Activated naive CD4-positive, alpha-beta T cell treated with anti-CD3 and anti-CD28 coated beads, Interleukin-2, amount 50 U/mL, for 16 hours (primary cell): ENCODE measurements around the gene SYNGR4.

ENCODE experiments used
- DNase-seq: peaks from one replicate; pipeline ENCODE4 v3.0.0-alpha.2; 2020

SYNGR4 gene

DNA sequence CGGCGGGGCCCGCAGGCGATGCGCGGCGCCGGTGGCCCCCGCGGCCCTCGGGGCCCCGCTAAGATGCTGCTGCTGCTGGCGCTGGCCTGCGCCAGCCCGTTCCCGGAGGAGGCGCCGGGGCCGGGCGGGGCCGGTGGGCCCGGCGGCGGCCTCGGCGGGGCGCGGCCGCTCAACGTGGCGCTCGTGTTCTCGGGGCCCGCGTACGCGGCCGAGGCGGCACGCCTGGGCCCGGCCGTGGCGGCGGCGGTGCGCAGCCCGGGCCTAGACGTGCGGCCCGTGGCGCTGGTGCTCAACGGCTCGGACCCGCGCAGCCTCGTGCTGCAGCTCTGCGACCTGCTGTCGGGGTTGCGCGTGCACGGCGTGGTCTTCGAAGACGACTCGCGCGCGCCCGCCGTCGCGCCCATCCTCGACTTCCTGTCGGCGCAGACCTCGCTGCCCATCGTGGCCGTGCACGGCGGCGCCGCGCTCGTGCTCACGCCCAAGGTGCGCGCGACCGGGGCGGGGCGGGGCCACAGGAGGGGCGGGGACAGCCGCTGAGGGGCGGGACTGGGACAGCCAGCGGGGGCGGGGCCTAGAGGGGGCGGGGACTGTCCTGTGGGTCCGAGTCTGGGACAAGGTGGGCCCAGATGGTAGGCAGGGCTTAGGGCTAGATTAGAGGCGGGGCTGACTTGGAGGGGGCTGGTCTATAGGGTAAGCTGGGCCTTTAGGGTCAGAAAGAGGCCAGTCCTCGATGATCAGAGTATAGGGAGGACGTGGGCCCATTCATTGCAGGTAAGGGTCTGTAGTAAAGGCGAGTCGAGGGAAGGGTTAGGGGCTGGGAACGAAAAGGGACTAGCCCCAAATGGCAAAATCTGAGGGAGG is 34.4 kb downstream of the SYNGR4 start:
- DNase-seq, result peak; percentile 84

- no peak for DNase-seq
Measured at GRCh38 chr19:48400018-48400742, 36.0 kb downstream of the SYNGR4 start.

GRCh38 chr19:48401287-48401686 is 37.1 kb downstream of the SYNGR4 start:
- DNase-seq, result no peak

DNA sequence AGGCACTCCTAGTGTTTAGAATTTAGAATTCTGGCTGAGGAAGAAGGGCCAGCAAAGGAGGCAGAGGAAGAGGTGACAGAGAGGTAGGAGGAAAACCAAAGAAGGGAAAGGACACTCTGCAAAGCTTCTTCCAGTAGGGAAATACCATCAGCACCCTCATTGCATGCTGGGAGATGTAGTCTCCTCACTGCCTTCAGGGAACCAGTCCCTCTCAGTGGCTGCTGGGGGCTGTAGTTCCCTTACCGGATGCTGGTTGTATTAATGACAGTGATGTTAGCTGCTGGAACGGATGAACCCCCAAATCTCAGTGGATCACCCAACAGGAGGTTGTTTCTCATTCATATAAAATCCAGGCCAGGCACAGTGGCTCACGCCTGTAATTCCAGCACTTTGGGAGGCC is 39.4 kb downstream of the SYNGR4 start:
- DNase-seq, result peak; percentile 41

DNA sequence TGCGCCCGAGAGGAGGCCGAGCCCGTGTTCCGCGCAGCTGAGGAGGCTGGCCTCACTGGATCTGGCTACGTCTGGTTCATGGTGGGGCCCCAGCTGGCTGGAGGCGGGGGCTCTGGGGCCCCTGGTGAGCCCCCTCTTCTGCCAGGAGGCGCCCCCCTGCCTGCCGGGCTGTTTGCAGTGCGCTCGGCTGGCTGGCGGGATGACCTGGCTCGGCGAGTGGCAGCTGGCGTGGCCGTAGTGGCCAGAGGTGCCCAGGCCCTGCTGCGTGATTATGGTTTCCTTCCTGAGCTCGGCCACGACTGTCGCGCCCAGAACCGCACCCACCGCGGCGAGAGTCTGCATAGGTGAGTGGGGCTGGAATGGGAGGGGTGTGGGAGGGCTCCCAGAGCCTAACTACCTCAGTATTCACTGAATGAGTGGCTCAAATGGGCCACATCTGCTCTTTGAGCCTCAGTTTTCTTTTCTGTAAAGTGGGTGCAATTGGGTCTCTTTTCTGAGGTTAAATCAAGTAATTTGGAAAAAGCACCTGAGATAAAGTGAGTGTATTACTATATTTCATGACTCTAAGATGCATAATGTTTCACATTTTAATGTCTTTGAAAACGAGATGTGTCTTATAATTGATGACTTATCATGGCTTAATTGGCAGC is 41.0 kb downstream of the SYNGR4 start:
- DNase-seq, result no peak

DNA sequence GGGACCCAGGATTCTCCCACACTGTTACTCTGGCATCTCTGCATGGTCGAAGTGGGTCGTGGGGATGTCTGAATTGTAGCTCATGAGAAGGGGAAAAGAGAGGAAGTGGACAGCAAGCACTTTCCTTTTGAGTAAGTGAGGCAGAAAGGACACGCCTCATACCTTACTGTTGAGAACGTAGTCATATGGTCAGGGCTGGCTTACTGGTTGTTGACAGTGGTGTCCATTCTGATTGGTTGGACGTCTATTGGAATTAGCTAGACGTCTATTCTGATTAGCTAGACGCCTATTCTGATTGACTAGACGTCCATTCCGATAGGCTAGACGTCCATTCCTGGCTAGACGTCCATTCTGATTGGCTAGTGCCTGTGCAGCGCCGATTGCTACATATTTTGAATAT is 41.7 kb downstream of the SYNGR4 start:
- no peak for DNase-seq

DNA sequence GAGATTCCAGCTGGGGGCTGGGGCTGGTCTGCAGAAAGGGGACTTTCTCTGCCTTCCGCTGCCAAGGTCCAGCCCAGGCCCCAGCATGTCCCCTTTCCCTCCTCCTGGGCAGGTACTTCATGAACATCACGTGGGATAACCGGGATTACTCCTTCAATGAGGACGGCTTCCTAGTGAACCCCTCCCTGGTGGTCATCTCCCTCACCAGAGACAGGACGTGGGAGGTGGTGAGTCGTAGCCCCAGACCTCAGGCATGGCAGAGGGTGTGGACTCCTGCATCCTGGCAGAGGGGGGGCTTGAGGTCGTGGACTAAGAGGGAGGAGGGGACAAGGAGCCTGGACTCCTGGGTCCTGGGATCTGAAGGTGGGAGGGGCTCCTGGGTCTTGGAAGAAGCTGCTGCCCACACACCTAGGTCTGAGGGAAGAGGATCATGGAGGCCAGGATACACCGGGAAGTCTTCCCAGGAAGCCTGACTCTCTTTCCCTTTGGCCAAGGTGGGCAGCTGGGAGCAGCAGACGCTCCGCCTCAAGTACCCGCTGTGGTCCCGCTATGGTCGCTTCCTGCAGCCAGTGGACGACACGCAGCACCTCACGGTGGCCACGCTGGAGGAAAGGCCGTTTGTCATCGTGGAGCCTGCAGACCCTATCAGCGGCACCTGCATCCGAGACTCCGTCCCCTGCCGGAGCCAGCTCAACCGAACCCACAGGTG is 49.9 kb downstream of the SYNGR4 start:
- DNase-seq, result no peak

DNA sequence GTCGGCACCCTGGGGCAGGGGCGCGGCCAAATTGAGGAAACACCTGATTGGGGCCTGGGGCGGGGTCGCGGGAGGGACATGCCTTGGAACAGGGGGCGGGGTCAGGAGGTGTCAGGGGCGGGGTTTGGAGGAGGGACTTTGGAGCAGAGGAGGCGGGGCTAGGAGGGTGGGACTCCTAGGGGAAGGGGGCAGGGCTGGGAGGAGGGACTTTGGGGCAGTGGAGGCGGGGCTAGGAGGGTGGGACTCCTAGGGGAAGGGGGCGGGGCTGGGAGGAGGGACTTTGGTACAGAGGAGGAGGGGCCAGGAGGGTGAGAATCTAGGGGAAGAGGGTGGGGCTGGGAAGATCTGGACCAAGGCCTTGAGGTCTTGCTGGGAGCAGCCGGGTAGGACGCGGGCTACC is 51.2 kb downstream of the SYNGR4 start:
- DNase-seq, result peak; percentile 68

DNA sequence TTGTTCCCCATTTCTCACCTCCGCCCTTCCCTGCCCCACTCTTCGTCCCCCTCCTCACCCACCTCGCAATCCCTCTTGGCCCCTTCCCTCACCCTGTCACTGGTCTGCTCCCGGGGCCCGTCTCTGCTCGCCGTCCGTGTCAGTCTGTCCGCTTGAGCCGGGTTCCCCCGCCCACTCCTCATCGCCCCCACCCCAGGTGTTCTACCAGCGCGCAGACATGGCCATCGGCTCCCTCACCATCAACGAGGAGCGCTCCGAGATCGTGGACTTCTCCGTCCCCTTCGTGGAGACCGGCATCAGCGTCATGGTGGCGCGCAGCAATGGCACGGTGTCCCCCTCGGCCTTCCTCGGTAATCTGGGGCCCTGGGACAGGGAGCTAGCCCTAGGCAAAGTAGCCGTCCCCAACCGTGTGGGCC is 51.6 kb downstream of the SYNGR4 start:
- no peak for DNase-seq

- DNase-seq, result no peak
Measured at GRCh38 chr19:48417421-48417820, 53.3 kb downstream of the SYNGR4 start.

DNA sequence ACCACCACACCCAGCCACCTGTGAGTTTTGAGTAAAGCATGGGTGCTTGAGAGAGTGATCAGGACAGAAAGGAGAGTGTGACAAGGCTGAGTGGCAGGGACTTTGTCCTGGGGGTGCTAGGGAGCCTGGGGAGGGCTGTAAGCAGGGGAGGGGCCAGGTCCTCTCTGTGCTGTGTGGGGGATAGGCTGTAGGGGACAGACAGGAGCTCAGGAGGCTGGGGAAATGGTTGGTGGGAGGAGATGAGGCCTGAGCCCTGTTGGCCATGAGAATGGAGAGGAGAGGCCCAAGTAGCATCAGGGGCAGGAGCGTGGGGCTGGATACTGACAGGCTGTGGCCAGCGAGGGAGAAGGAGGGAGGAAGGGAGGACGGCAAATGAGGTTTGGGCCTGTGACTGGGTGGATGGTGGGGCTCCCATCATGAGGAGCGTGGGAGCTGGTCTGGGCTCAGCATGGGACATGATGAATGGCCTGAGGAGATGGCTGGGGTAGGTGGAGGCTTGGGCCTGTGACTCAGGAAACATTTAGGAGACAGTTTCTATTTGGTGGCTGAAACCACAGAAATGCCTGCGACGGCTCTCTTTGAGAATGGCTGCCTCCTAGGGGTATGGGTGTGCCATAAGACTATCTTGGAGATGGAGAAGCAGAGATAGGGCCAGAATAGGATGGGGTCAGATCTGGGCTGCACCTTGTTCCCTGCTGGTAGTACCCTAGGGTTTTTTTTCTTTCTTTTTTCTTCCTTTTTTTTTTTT is 54.3 kb downstream of the SYNGR4 start:
- DNase-seq, result no peak

DNA sequence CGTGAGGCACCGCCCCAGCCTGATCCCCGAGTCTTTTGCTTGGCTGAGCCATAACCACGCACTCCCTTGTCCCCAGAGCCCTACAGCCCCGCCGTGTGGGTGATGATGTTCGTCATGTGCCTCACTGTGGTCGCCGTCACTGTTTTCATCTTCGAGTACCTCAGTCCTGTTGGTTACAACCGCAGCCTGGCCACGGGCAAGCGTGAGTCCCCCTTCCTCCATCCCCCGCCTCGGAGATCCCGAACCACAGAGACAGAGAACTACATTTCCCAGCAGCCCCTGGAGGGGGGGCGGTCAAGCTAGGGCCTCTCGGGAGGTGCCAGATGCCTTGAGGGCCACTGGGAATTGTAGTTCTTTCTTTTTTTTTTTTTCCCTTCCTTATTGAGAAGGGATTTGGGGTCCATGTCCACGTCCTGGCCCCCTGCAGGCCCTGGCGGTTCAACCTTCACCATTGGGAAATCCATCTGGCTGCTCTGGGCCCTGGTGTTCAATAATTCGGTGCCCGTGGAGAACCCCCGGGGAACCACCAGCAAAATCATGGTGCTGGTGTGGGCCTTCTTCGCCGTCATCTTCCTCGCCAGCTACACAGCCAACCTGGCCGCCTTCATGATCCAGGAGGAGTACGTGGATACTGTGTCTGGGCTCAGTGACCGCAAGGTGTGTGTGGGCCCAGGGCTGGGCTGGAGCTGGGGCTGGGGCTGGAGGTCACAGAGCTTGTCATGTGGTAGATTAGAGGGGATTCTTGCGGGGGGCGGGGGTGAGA is 55.2 kb downstream of the SYNGR4 start:
- peak; percentile 71 for DNase-seq

GRCh38 chr19:48421548-48421947 is 57.4 kb downstream of the SYNGR4 start:
- DNase-seq, result no peak

- no peak for DNase-seq
Measured at GRCh38 chr19:48424694-48425219, 60.6 kb downstream of the SYNGR4 start.
